ENCODE data around the gene CHKB. TPM values are rescaled to one million over a fixed set of nuclear protein-coding genes. Genes with fewer than 3 reads are reported as not detected.
A peak's percentile ranks its signal among the peaks of the same experiment; 100 is the strongest.

CHKB gene
- total and polyA plus RNA-seq, 10 of the 15 experiments (the other 5 are each of a cell fraction or from before 2014, with no cell fraction given): 10.0 to 93.9 (median 57.0) TPM

DNA sequence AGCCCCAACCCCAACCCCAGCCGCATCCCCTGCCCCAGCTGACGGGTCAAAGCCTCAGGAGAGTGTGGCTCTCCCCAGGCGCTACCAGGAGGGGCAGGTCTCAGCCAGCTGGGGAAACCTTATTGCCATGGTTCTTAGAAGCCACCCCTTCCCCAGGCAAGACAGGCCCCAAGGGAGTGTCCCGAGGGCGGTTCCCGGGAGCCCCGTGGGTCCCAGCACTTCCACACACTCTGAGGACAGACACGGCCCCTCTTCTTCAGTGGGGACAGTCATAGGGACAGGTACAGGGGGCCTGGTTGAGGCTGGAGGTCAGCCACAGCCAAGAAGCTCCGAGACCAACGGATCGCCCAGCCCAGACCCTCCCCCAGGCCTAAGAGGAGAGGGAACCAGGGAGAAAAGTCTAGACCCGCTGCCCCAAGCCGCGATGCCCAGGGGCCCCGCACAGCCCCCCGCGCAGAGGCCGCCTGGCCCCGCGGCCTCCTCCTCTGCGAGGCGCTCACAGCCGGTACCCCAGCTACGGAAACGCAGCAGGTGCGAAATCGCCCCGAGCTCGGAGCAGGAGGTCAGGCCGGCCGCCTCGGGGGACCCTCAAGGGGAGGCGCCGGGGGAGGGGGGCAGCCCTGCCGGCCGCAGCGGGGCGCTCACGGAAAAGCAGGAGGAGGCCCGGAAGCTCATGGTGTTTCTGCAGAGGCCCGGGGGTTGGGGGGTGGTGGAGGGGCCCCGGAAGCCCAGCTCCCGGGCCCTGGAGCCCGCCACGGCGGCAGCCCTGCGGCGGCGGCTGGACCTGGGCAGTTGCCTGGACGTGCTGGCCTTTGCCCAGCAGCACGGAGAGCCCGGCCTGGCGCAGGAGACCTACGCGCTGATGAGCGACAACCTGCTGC, 34.4 kb downstream of the CHKB start:
- Histone ChIP-seq H3K4me1 (ENCODE audit: control insufficient read depth, insufficient read depth, low read length) (peaks cover 23% of the 10 kb centered on the region), H3K9me3 (replicated peaks; ENCODE audit: control insufficient read depth, insufficient read depth, low read length) (no peaks in the 10 kb centered on the region), H3K36me3 (ENCODE audit: control insufficient read depth in 2 of 2, insufficient read depth in 2 of 2, low read length in 1 of 2) (no peaks in the 10 kb centered on the region), H3K79me2 (ENCODE audit: control insufficient read depth, insufficient read depth, low read length) (no peaks in the 10 kb centered on the region), H3K27me3 (replicated peaks in 1 of 2; ENCODE audit: control insufficient read depth in 2 of 2, insufficient read depth in 2 of 2, low read length in 1 of 2) (peaks cover 0 to 1% of the 10 kb centered on the region in 2 experiments; a peak in 1 of 4 replicates), H3K4me3 (peak overlapping the region; percentile 38; the same call in 1 of the 2 replicates), H2AFZ (ENCODE audit: control insufficient read depth, low read depth, low read length) (peak overlapping the region; percentile 68), H3K9ac (ENCODE audit: control insufficient read depth, insufficient read depth, low read length) (peak overlapping the region; percentile 44; the same call in 1 of the 2 replicates), H3K4me2 (ENCODE audit: control insufficient read depth, insufficient read depth) (peak overlapping the region; percentile 66), H3K27ac (ENCODE audit: control insufficient read depth, insufficient read depth) (no peak overlapping the region; the same call in 1 of the 2 replicates), H4K20me1 (ENCODE audit: control insufficient read depth, insufficient read depth) (no peaks in the 10 kb centered on the region)
- BruUV-seq (replicated peaks): no TSS peak
- ChIA-PET RAD21 (ENCODE audit: unreplicated experiment) (interaction anchor here (0.7 to 2.1 kb wide), 9 partner anchors 8 to 305 kb away, joined by 3 to 16 read pairs (median 3); partner anchors contain the start of genes LMF2, NCAPH2, SCO2 and SYCE3), POLR2A (interaction anchor here (0.6 to 2.5 kb wide), 10 partner anchors 10 to 213 kb away, joined by 3 to 15 read pairs (median 8); partner anchors contain the start of genes LMF2, NCAPH2, SCO2 and SYCE3), SMC1A (ENCODE audit: uncharacterized antibody, unreplicated experiment) (interaction anchor here (1.2 to 2.4 kb wide), 6 partner anchors 8 to 72 kb away, joined by 4 to 14 read pairs (median 6); partner anchors contain the start of genes SCO2 and SYCE3), CTCF (interaction anchor here (1.0 to 2.2 kb wide), 7 partner anchors 9 to 74 kb away, joined by 3 to 9 read pairs (median 5); partner anchors contain the start of gene SCO2)
- 14% methylated on average over 40 of the region's 56 CpGs for WGBS (ENCODE audit: insufficient coverage, insufficient replicate concordance, low lambda C conversion rate, missing lambda C conversion rate)
- FAIRE-seq: peak; percentile 7
- peak; percentile 7 for ATAC-seq
- DNase-seq (ENCODE audit: low read depth, low spot score): no peak
- intact Hi-C loops (cut with micrococcal nuclease; ENCODE audit: unreplicated experiment) (no loop called here), in situ Hi-C loops (cut with MboI) (no loop called here)
- no peak for TF ChIP-seq SREBF1 (IDR thresholded peaks at IDR 0.05; ENCODE audit: low read length)
- no peak for TF ChIP-seq POLR2AphosphoS2 (IDR thresholded peaks at IDR 0.05; ENCODE audit: low read depth, low read length)
- no peak for TF ChIP-seq HDAC6 (IDR thresholded peaks at IDR 0.05; ENCODE audit: unreplicated experiment)
- TF ChIP-seq IKZF1 (conservative IDR thresholded peaks at IDR 0.05): peak; percentile 23; the same call in 1 of the 2 replicates
- TF ChIP-seq, protein P1, sequence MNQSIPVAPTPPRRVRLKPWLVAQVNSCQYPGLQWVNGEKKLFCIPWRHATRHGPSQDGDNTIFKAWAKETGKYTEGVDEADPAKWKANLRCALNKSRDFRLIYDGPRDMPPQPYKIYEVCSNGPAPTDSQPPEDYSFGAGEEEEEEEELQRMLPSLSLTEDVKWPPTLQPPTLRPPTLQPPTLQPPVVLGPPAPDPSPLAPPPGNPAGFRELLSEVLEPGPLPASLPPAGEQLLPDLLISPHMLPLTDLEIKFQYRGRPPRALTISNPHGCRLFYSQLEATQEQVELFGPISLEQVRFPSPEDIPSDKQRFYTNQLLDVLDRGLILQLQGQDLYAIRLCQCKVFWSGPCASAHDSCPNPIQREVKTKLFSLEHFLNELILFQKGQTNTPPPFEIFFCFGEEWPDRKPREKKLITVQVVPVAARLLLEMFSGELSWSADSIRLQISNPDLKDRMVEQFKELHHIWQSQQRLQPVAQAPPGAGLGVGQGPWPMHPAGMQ (IDR thresholded peaks at IDR 0.05; ENCODE audit: borderline replicate concordance): no peak
- no peak for TF ChIP-seq ETV6 (conservative IDR thresholded peaks at IDR 0.05 in 1 of 2, IDR thresholded peaks at IDR 0.05 in 1 of 2; ENCODE audit: borderline replicate concordance in 1 of 2, low read depth in 1 of 2)
- TF ChIP-seq NR2F1 (conservative IDR thresholded peaks at IDR 0.05): peak; percentile 34; the same call in 1 of the 2 replicates
- TF ChIP-seq YBX1 (IDR thresholded peaks at IDR 0.05): no peak
- no peak for TF ChIP-seq NR2C2 (IDR thresholded peaks at IDR 0.05; ENCODE audit: borderline replicate concordance, control insufficient read depth, insufficient read length, low read depth)
- TF ChIP-seq, protein P2, sequence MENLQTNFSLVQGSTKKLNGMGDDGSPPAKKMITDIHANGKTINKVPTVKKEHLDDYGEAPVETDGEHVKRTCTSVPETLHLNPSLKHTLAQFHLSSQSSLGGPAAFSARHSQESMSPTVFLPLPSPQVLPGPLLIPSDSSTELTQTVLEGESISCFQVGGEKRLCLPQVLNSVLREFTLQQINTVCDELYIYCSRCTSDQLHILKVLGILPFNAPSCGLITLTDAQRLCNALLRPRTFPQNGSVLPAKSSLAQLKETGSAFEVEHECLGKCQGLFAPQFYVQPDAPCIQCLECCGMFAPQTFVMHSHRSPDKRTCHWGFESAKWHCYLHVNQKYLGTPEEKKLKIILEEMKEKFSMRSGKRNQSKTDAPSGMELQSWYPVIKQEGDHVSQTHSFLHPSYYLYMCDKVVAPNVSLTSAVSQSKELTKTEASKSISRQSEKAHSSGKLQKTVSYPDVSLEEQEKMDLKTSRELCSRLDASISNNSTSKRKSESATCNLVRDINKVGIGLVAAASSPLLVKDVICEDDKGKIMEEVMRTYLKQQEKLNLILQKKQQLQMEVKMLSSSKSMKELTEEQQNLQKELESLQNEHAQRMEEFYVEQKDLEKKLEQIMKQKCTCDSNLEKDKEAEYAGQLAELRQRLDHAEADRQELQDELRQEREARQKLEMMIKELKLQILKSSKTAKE (IDR thresholded peaks at IDR 0.05; ENCODE audit: low read depth, poor library complexity, severe bottlenecking): no peak
- TF ChIP-seq FOXM1 (IDR thresholded peaks at IDR 0.05; ENCODE audit: low read depth, low read length): no peak
- no peak for TF ChIP-seq RBBP5 (conservative IDR thresholded peaks at IDR 0.05)
- TF ChIP-seq, protein P3, sequence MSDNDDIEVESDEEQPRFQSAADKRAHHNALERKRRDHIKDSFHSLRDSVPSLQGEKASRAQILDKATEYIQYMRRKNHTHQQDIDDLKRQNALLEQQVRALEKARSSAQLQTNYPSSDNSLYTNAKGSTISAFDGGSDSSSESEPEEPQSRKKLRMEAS (IDR thresholded peaks at IDR 0.05; ENCODE audit: low read depth, low read length): peak; percentile 39; the same call in 1 of the 2 replicates
- TF ChIP-seq, protein P4, sequence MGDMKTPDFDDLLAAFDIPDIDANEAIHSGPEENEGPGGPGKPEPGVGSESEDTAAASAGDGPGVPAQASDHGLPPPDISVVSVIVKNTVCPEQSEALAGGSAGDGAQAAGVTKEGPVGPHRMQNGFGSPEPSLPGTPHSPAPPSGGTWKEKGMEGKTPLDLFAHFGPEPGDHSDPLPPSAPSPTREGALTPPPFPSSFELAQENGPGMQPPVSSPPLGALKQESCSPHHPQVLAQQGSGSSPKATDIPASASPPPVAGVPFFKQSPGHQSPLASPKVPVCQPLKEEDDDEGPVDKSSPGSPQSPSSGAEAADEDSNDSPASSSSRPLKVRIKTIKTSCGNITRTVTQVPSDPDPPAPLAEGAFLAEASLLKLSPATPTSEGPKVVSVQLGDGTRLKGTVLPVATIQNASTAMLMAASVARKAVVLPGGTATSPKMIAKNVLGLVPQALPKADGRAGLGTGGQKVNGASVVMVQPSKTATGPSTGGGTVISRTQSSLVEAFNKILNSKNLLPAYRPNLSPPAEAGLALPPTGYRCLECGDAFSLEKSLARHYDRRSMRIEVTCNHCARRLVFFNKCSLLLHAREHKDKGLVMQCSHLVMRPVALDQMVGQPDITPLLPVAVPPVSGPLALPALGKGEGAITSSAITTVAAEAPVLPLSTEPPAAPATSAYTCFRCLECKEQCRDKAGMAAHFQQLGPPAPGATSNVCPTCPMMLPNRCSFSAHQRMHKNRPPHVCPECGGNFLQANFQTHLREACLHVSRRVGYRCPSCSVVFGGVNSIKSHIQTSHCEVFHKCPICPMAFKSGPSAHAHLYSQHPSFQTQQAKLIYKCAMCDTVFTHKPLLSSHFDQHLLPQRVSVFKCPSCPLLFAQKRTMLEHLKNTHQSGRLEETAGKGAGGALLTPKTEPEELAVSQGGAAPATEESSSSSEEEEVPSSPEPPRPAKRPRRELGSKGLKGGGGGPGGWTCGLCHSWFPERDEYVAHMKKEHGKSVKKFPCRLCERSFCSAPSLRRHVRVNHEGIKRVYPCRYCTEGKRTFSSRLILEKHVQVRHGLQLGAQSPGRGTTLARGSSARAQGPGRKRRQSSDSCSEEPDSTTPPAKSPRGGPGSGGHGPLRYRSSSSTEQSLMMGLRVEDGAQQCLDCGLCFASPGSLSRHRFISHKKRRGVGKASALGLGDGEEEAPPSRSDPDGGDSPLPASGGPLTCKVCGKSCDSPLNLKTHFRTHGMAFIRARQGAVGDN (IDR thresholded peaks at IDR 0.05): peak; percentile 73; the same call in 1 of the 2 replicates

All from GM12878 (cell line).